Measurements from ENCODE around the gene CHPF2.

CHPF2 gene

DNA sequence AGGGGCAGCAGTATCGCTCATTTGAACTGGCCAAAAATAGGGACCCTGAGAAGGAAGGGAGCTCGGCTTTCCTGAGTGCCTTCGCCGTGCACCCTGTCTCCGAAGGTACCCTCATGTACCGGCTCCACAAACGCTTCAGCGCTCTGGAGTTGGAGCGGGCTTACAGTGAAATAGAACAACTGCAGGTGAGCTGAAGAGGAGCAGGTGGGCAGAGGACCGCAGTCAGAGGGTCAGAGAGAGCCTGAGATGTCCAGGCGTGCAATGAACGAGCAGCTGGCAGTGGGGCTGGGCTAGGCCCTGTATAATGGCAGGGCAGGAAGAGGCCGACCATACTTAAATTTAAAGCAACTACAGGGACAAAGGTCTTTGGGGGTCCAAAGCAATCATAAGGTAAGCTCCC, 4.1 kb downstream of the CHPF2 start:
- no peak for DNase-seq

DNA sequence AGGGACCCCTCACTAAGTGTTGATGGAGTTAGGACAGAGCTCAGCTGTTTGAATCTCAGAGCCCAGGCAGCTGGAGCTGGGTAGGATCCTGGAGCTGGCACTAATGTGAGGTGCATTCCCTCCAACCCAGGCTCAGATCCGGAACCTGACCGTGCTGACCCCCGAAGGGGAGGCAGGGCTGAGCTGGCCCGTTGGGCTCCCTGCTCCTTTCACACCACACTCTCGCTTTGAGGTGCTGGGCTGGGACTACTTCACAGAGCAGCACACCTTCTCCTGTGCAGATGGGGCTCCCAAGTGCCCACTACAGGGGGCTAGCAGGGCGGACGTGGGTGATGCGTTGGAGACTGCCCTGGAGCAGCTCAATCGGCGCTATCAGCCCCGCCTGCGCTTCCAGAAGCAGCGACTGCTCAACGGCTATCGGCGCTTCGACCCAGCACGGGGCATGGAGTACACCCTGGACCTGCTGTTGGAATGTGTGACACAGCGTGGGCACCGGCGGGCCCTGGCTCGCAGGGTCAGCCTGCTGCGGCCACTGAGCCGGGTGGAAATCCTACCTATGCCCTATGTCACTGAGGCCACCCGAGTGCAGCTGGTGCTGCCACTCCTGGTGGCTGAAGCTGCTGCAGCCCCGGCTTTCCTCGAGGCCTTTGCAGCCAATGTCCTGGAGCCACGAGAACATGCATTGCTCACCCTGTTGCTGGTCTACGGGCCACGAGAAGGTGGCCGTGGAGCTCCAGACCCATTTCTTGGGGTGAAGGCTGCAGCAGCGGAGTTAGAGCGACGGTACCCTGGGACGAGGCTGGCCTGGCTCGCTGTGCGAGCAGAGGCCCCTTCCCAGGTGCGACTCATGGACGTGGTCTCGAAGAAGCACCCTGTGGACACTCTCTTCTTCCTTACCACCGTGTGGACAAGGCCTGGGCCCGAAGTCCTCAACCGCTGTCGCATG, 5.2 kb downstream of the CHPF2 start:
- DNase-seq, result no peak

DNA sequence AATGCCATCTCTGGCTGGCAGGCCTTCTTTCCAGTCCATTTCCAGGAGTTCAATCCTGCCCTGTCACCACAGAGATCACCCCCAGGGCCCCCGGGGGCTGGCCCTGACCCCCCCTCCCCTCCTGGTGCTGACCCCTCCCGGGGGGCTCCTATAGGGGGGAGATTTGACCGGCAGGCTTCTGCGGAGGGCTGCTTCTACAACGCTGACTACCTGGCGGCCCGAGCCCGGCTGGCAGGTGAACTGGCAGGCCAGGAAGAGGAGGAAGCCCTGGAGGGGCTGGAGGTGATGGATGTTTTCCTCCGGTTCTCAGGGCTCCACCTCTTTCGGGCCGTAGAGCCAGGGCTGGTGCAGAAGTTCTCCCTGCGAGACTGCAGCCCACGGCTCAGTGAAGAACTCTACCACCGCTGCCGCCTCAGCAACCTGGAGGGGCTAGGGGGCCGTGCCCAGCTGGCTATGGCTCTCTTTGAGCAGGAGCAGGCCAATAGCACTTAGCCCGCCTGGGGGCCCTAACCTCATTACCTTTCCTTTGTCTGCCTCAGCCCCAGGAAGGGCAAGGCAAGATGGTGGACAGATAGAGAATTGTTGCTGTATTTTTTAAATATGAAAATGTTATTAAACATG, 6.0 kb downstream of the CHPF2 start:
- no peak for DNase-seq

DNA sequence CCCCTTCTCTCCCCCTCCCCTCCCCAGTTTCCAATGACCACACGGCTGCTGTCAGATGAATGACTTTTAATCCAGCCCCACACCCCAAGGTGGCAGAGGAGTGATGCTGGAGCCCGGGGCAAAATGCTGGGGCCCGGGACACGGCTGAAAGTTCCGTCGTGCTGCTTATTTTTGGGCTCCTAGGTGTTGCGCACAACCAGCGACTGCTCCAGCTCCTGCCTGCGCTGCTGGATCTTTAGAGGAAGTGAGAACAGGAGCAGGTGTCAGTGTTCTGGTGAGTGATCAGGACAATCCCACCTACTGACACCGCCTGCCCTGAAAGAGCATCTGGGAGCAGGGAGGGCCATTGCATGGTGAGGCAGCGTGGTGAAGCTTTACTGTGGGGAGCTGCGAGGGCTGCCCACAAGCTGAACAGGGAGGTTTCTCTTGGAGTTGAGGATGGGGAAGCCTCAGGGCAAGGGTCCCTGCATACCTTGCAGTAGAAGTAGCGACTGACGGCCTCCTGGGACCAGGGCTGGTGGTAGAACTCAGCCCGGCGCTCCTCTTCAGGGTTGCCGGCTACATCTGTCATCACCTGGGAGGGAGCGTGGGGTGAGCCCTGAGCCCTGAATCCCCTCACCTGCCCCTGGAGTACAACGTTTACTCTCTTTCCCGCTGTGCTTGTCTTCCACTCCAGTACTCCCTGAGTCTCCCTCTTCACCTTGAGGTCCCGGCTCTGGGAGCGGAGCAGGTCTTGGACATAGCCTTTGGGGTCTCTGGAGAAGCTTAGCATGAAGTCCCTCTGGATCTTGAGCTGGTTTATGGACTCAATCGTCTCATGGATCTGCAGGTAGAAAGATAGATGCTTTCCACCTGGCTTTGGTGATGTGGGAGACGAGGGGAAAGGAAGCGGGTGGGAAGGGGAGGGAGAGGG, 6.9 kb downstream of the CHPF2 start:
- DNase-seq, result no peak

DNA sequence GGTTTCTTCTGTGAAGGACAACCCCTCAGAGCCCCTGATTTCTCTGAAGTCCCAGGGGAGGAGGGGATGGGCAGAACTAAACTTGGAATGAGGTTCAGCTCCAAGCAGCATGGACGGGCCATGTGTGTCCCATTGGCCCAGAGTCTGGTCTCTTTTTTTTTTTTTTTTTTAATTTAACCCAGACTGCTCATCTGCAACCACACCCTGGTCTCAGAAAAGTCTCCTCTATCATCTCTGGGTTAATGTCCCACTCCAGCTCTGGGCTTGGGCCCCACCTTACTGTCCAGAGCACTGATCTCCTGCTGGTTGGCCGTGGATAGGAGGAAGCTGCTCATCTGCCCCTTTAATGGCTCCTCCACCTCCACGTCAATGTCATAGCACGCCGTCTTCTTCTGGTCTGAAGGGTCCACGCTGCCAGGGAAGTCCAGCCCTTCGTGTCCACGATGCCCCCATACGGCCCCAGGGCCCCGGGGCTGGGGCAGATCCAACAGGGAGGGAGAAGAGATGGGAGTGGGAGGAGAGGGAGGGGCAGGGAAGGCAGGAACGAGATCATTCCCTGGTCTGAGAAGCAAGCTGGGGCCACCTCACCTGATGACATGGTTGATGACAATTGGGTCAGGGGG, 7.7 kb downstream of the CHPF2 start:
- no peak for DNase-seq

DNA sequence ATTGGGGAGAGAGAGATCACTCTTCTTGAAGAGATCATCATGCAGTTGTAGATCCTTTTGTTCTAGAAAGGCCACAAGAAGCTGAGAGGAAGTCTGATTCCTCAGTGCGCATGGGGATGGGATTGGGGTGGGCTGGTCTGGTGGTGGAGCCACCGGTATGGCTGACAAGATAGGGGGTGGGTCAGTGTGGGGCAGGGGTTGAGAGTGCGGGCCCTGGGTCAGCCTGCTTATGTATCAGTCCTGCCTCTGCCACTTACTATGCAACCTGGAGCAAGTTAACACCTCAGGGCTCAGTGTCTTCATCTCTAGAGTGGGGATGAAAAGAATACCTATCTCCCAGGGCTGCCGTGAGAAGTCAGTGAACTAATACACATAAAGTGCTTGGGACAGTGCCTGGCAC, 8.3 kb downstream of the CHPF2 start:
- DNase-seq, result no peak

DNA sequence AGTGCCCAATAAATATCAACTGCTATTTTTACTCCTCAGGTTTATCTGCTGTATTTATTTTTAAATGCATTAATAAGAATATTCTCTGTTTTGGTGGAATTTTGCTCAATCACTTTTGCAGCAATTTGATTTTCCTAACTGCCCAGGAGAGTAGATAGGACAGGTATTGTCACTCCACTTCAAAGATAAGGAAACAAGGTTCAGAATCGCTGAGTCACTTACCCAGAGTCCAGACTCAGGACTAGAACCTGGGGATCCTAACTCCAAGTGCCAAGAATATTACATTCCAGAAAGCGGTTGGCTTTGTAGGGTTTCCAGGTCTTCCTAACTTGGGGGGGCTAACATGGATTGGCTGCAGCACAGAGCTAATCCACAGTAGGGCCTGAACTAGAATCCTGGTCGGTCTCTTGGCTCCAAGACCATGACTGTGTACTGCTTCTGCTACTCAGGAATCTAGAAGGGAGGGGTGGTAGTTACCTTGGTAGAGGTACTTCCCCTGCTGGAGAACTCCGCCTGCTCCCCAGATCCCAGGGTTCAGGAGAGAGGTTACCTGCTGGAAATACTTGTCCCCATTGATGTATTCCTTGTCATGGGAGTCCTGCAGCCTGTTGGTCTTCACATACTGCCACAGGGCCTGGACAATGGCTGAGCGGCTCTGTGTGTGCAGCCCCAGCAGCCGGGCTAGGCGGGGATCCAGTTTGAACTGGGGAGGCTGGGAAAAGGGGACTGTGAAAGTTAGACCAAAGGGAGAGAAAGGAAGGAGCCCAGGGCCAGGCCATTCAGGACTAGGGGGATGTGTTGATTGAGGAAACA, 8.9 kb downstream of the CHPF2 start:
- no peak for DNase-seq

DNA sequence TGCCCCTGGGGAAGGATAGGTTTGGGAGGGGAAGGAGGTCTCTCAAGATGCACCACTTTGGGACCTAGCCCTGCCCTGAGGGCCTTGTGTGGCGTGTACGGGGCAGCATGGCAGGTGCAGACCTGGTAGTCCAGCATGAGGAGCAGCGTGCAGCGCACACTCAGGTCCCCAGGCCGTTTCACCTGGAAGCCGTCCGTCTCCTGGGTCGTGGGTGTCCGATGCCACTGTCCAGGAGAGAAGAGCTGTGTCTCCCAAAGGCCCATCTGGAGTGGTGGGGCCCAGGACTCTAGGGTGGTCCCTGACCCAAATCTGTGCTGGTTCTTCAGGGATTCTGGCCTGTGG, 9.4 kb downstream of the CHPF2 start:
- DNase-seq, result no peak

DNA sequence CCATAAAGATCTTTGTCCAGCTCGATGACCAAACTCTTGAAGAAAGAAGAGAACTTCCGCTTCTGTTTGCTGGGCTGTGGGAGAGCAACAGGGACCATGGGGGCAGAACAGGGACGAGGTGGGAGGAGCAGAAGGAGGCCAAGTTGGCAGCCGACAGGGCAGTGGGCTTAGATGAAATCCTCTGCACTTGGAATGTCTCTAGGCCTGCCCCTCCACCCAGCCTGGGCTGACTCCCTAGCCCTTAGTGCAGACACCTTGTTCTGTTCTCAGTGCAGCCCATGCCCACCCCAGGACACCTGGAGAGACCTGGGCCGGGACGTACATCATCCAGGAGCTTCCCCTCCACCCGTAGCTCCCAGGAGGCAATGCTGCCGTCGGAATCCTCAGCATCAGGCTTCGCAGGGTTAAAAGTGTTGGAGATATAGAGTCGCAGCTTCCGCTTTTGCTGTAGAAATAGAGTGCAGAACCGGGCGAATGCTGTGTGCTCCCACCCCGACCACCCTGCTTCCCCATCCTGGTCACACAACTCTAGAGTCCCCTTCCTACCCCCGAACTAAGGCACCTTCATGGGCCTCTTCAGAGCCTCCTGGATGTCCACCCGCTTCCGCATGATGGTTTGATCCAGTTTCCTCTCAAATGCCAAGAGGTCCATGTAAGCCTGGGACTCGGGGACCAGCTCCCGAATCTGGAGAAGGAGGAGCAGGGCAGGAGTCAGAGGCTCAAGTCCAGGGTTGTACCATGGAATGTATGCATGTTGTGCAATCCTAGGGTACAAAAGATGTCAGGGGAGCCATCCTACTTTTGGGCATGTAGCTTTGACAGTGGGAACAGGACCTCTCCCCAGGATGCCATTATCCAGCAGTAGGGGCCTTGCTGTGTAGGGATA, 10.1 kb downstream of the CHPF2 start:
- no peak for DNase-seq

DNA sequence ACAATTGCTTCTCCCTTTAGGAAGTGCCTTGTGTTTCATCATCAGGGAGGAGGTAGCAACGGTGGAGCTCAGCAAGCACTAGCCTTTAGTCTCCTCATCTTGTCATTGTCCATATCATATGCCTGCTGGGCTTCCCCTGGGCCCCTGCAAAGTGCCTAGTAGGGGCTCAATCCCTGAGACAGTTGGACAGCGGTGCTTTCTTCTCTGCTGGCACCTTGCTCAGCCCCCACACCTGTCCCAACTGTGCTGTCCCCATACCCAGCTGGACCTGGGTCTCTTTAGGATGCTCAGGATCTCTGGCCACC, 10.7 kb downstream of the CHPF2 start:
- no peak for DNase-seq

DNA sequence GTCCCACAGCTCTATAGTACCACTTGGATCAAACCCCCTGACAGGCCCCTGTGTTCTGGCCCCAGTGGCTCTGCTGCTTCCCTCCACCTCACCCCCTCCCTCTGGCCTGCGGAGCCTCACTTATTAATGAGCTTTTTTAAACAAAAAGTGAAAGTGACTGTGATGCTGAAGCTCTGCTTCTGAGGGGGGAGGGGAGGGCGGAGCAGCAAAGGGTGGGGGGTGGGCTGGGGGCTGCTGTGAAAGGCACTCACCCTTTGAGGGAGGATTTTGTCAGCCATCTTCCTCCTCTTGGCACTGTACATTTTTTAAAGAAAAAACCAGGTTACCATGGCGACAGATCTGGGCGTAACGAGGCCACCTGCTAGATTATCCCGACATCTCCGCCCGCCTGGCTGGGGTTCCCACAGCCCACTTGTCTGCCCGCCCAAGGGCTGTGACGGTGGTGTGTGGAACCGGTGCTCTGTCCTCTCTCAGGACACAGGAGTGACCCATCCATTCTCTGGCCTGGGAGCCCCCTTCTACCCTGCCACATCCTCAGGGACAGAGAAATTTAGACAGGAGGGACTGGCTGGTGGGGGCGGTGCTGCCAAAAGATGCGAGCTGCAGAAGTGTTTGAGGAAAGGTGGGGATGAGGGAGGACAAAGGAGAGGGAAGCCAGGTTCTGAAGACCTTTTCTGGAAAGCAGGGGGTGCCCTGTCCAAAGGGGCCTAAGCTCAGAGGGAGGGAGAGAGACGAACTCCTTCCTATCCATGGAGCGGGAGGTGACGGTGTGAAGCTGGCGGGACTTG, 11.3 kb downstream of the CHPF2 start:
- DNase-seq, result no peak

DNA sequence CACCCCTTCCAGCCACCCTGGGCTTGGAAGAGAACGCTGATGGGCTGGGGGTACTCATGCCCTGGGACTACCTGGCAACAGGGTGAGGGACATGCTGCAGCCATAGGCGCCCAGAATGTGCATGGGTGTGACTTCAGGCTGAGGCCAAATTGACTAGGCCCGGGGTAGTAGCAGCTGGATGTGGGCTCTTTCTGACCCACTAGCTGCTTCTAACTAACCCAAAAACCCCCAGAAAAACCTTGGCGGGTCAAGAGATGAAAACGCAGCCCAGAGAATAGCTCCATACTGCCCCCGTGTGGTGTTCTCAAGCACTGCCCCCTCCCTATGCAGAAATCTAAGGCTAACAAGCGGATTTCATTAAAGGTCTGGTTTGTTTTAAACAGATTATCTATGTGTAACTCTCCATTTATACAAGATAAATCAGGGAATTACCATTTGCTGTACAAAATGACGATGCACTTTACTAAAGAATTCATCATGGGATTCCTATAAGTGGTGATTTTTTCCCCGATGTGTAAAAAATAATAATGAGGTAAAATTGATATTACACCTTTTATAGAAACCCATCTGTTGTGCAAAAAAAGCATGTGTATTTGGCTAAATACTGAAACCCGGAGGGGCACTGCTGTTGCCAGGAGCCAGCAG, 12.0 kb downstream of the CHPF2 start:
- peak; percentile 62 for DNase-seq

DNA sequence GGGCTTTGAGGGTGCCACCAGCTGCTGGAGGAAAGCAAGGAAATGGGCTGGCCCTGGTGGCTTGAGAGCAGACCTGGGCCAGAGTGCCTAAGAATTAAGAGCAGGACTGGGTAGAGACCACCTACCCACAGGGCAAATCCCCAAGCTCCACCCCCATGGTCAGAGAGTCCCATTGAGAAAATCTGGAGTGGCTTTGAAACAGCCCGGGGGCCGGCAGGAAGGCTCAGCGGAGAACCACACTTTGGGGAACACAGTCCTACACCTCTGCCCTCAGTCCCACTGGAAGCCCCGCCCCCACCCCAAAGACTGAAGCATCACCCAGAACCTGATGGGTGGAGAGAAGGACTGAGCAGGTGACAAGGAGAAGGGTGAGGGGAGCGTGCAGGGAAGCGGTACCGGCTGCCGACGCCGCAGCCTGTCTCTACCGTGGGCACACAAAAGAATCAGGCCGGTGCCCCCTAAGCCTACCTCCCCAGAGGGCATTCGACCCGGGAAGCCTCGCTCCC, 12.6 kb downstream of the CHPF2 start:
- no peak for DNase-seq

DNA sequence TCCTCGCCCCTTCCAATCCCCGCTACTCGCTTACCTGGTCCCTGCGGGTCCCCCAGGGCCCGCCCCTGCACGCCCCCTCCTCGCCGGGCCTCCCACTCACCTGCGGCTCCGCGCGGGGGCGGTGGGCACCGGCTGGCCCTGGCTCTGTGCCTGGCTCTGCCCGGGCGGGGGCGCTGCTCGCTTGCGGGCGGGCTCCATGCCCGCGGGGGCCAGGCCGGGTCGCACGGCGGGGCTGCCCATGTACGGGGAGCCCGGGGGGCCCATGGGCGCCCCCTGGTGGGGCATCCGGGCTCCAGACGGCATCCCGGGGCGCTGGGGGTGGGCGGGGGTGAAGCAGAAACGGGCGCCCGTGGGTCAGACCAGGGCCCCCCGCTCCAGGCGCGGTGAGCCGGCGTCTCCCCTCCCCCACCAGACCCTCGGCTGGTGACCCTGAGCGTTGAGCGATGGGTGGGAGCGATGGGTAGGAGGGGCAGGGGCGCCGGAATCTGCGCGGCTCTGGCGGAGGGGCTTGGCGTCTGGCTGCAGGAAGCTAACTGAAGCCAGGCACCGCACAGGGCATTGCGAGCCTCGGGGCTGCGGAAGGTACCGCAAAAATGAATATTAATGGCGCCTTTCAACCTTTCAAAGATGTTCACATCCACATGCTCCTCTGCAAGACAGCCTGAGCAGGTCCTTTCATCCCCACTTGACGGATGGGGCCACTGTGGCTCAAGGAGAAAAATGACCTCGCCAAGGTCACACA, 13.2 kb downstream of the CHPF2 start:
- peak; percentile 62 for DNase-seq

DNA sequence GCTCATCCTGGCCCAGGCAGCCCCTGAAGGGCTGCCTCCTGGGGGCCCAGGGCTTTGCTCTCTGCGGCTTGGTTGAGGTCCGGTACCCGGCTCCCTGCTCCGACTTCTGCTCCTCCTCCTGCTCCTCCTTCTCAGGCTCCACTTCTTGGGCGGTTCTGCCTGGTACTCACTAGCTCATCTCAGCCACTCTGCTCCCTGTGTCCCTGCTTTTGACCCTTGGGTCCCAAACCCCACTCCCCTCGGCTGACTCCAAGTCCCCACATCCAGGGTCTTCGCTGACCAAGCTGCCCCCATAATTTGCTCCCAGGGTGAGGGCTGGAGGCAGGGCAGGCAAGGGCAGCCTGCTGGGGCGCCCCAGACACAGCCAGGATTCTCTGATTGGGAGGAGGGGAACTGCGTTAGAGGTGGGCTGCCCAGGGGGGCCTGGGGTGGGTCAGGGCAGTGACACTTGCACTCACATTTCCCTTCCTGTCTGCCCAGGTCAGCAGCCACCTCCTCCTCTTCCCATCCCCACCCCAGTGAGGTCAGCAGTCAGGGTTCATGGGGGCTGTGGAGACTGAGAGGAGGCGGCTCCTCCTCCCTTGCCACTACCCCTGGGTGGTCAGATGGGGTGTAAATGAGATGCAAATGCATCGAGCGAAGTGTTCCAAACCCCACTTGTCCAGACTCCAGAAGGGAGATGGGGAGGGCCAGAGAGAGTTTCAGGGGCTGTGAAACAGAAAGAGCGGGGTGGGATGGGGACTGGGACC, 14.0 kb downstream of the CHPF2 start:
- DNase-seq, result no peak

DNA sequence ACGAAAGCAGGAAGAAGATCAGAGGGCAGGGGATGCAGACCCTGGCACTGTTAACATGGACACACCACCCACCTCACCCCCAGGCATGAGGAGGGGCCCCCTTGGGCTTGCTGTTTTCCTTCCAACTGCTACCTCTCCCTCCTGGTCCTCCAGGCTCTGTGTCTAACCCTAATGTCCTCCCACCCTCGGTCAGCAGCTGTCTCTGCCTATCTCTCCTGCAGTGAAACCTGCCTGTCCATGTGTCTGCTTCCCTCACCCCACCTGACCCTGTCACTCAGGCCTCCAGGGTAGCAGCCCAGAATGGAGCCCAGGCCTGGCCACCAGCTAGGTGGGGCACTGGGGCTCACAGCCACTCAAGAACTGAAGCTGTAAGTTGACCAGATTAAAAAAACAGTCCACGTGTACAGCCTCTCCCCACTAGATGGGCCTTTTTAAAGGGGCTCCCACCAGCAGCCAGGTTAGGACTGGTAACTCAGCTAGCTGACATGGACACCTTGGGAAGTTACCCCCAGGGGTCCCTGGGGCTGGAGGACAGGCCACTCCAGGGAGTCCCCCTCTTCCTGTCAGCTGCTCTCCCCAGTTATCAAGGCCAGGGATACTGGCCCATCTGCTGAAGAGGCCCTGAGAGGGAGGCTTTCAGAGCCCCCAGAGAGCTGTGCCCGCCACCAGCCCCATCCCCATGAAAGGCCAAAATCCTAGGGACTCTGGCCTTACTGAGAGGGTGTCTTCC, 14.7 kb downstream of the CHPF2 start:
- no peak for DNase-seq

DNA sequence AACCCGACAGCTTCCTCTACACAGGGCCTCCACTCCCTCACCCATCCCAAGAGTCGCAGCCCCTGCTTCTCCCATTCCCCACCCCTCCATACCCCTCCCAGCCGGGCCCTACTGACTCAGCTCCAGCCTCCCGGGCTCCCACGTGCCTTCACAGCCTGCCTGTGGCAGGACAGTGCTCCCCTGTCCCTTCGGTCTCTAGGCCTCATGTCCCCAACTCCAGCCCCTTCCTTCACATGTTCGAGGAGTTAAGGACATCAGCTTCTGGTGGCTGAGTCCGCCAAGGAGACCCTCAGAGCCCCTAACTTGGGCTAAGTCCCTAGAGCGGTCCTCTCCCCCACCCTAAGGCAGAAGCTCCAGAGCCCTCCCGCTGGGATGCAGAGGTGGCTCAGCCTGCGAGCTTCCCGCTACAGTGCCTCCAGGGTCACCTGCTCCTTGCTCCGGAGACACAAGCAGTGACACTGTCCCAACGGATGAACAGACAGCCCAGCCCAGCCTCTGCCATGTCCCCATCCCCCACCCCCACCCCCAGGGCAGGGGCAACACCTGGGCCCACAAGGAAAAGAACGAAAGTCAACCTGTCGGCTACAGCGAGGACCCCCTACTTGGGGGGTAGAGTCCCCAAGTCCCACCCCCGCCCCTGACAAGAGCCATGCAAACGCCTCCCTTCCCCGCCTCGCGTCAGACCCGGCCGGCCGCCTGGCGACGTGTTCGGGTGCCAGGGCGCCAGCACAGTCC, 15.5 kb downstream of the CHPF2 start:
- no peak for DNase-seq

Data from activated naive CD4-positive, alpha-beta T cell treated with Interleukin-2 at 50 U/mL for 16 hours (primary cell).